CD4-positive, alpha-beta T cell treated with Interleukin-6 at 100 ng/mL for 8 hours (primary cell): ENCODE results near the gene PTPRH.

Experiments
- DNase-seq: peaks from one replicate; pipeline ENCODE4 v3.0.0-alpha.2; 2020; ENCODE audit warnings: mixed read lengths, low spot score

PTPRH gene

DNA sequence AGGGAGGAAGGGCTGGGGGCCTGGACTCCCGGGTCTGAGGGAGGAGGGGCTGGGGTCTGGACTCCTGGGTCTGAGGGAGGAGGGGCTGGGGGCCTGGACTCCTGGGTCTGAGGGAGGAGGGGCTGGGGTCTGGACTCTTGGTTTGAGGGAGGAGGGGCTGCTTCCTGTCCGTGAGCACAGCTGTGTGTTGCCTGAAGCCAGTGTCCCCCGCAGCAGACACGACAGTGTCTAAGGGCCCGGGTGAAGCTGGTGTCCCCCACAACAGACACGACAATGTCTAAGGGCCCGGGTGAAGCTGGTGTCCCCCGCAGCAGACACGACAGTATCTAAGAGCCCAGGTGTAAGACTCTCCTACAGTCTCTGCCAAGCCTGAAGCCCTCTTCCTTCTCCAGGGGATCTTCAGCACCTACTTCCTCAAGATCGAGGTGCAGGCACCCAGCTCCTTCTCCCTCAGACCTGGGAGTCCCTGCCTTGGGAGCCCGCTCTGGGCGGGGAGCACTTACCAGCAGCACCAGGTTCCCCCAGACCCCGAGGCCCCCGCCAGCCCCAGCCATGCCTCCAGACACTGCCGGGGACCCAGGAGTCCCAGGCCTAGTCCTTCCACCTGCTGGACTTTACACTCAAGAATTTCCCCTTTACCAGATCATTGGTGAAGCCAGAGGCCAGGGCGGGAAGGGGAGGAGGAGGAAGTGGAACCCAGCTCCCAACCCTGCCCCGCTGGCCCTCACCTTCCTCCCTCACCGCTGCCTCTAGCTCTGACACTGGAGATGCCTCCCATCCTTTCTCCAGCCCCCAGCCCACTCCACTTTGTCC is at the start of gene PTPRH:
TSS of gene PTPRH (minus strand) at position 622 of the 813 bp plus-strand sequence. CDS start at position 554, 68 bp downstream.
- DNase-seq, result no peak

- peak; percentile 29 for DNase-seq
These were observed 49.2 kb upstream of the PTPRH start for GRCh38 chr19:55258476-55258827.

GRCh38 chr19:55257461-55258420 is 48.4 kb upstream of the PTPRH start:
- DNase-seq, result no peak

GRCh38 chr19:55256562-55257460 is 47.5 kb upstream of the PTPRH start:
- no peak for DNase-seq

- DNase-seq, result peak; percentile 52
These were observed 46.5 kb upstream of the PTPRH start for GRCh38 chr19:55255618-55256423.

- DNase-seq, result no peak
These were observed 45.3 kb upstream of the PTPRH start for GRCh38 chr19:55254625-55254977.

DNA sequence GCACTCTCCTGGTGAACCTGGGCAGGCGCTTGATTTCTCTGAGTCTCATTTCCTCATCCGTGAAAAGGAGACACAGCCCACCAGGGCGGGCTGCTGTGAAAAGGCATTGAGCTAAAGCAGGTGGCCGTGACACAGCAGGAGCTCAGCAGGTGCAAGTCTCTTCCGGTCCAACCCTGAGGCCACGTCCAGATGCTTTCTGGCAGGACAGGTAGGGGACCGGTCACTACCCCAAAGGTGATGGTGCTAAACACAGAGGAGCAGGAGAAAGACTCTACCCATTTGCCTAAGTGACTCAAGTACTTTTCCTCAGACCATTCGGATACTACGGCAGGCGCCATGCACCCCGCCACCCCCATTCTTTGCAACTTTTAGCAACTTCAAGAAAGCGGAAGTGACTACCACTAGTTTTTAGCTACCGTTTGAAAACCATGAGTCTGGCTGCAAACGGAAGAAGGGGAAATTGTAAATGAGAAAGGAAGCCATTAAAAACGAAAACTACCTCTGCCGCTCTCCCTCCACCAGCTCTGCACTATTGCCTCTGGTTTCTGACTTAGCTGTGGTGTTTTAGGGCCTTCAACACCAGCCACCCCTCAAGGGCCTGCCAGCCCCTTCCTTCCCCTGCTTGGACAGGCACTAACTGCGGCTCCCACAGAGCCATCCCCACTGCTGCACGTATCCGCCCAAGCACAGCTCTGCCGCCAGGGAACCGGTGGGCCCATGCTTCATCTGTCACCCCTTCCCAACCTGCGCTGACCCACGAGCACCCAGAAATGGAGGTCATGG is 44.7 kb upstream of the PTPRH start:
- DNase-seq, result peak; percentile 71

DNA sequence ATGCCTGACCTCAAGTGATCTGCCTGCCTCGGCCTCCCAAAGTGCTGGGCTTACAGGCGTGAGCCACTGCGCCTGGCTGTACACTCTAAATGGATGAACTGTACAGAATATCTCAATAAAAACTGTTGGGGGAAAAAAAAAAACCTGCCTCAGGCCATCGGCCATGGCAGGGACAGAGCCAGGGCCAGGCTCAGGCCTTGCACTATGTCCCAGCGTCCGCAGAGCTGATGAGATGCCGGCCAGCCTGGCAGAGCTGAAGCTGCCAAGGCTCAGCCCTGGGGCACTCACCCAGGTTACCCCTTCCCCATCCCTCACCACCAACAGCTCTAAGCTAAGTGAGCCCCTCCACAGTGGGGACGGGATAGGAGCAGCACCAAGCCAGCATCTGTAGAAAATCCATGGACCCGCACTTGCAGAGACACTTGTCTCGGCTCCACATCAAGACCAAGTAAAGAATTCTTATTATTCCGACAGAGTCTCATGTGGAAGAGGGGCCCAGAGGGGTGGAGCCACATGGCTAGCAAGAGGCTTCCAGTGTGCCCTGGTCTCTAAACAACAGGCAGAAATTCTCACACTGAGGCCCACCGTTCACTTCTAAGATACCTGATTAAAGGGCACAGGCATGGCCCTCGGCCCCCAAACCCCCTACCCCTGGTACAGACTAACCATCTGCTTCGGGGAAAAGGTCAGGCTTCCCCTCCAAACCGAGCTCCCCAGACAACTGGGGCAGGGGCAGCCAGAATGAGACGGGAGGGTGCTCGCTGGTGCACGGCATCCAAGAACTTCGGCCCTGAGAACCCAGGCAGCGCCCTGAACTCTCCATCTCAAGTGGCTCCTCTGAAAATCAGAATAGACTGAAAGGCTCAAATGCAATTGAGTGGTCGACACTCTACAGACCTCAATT is 43.7 kb upstream of the PTPRH start:
- no peak for DNase-seq

GRCh38 chr19:55251341-55252081 is 42.2 kb upstream of the PTPRH start:
- peak; percentile 48 for DNase-seq

GRCh38 chr19:55250262-55251036 is 41.1 kb upstream of the PTPRH start:
- no peak for DNase-seq

DNA sequence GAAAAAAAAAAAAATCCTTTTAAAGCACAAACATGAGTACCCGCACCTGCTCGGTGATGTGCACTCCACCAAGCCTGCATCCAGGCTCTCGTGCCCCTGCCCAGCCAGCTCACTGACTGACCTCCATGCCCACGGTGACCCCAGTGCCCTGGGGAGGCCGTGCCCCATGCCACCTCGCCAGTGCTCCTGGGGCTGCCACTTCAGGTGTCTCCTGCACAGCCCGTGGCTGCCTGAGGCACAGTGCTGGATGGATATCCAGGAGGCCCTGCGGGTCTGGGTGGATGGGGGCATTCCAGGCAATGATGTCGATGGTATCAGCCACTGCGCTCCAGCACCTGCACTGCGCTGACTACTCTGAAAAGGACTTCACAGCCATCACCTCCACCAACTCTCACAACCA is 40.5 kb upstream of the PTPRH start:
- DNase-seq, result no peak

- no peak for DNase-seq
These were observed 39.4 kb upstream of the PTPRH start for GRCh38 chr19:55248704-55249103.

DNA sequence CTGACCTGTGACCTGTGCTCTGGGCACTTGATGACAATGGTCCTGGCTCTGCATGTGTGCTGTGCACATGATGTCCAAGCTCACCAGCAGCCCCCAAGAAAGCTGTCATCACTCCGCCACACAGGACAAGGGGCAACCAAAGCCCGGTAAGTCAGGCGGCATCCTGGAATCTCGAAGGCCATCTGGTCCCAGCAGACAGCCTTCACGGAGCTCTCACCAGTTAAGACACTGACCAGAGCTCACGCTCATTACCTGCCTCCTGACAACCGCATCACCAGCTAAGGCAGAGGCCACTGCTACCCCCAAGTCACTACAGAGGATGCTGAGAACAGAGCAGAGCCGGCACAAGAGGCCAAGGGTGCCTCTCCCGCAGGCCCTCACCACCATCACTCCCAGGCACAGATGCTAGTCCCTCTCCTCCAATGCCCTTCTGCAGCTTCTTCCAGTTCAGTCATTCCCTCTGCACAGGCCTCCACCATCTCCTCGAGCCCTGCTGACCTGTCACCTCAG is 38.9 kb upstream of the PTPRH start:
- DNase-seq, result no peak

DNA sequence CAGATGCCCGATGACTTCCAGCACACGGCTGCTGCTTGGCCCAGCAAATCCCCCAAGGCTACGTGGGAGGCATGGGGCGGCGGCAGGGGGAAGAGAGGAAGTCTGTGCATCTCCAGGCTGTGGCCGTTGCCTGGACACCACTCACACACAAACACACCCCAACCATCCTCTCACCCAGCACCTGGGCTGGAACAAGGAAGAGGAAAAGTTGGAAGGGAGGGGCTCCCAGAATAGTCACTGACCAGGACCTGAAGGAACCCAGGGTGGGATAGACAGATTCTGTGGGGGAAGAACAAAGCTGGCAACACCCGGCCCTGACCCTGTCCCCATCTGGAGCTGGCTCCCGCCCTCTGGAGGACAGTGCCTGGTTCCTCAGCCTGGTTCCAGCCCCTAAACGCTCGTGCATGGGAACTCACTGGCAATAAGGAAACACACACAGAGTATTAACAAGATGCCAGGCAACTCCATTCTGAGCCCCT is 38.4 kb upstream of the PTPRH start:
- DNase-seq, result no peak

DNA sequence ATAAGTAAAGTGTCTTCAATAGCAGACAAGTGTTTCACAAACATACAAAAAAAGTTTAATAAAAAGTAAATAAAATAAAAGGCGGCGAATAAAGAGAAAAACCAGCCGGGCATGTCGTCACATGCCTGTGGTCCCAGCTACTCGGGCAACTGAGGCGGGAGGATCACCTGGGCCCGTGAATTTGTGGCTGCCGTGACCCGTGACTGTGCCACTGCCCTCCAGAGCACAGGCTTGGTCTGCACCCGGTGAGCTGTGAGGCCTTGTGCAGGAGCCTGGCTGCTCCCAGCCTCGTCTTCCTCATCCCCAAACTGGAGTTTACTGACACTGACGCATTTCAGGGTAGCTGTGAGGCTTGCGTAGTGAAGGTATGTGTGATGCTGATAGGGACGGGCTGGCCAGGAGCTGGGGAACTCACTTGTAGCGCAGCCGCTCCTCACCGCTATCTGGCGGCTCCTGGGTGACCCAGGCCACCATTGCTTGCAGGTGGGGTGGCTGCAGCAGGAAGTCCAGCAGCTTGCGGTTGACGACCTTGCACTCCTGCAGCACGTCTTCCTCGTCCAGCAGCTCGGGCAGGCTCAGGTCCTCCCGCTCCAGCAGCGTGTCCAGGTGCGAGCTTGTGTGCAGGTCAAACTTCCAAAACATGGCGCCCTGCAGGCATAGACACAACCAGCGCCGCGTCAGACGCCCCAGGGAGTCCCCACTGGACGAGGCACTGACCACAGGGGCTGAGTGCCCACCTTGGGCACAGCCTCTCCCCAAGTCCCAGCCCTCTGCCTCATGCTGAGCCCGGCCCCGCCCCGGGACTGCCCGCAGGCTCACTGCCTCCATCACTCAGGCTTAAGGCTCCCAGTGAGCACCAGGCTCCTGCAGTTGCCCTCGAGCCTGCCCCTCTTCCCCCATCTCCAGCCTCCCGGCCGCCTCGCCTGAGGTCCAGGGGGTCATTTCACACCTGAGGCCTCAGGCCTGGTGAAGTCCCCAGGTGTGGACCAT is 37.5 kb upstream of the PTPRH start:
- DNase-seq, result no peak

DNA sequence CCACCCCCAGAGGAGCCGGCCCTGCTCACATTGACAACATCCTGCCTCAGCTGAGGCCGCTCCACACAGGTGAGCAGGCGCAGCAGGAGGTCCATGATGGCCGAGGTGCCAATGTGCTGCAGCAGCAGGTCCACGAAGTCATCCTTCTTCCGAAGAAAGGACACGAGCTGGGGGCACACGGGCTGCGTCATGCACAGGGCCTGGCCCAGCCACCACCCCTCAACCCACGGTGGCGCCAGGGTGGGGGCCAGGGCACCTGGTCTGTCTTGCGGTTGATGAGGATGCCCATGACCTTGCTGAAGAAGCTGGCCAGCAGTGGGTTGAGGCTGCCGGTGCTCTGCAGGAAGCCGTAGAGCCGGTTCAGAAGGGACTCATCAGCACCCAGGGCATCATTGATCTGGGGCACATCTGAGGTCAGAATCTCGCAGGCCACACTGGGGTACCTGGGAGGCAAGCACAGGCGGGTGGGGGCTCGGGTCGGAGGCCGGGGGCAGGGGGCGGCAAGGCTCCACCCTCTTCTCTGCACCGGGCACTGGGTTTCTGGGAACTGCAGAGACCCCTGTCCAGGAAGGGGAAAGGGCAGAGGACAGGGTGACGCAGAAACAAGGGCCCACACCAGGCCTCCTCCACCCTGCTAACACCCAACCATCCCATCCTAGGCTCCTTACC is 36.1 kb upstream of the PTPRH start:
- no peak for DNase-seq
